Neural cell (in vitro differentiated cells): ENCODE data around the gene NEU2. TPM values are rescaled to one million over a fixed set of nuclear protein-coding genes. Genes with fewer than 3 reads are reported as not detected.

Experiments used
- H2AFZ ChIP-seq: fragments of 200-600, 300-800 bp; sonication (generic), shearing (Covaris generic); 2 replicates; pipeline ENCODE4 v1.6.0; 2014; ENCODE audit warnings: low read depth, mild to moderate bottlenecking, antibody characterized with exemption, low read length, moderate library complexity
- H3F3A ChIP-seq: fragments of 200-600 bp; shearing (Covaris generic); 2 replicates; pipeline ENCODE4 v1.6.1; 2016; ENCODE audit warnings: mild to moderate bottlenecking, moderate library complexity, mixed read lengths, antibody characterized with exemption, low read length; ENCODE audit not compliant: insufficient read depth, poor library complexity, severe bottlenecking
- H3K27ac ChIP-seq: fragments of 200-600, 300-800 bp; sonication (generic), shearing (Covaris generic); 2 replicates; pipeline ENCODE4 v1.5.1; 2014; ENCODE audit warnings: mild to moderate bottlenecking, low read length, moderate library complexity
- H3K27me3 ChIP-seq: fragments of 300-800, 200-600 bp; sonication (generic), shearing (Covaris generic); 2 replicates; pipeline ENCODE4 v1.6.0; 2014; ENCODE audit warnings: mild to moderate bottlenecking, low read depth, low read length, moderate library complexity; ENCODE audit not compliant: insufficient read depth
- H3K36me3 ChIP-seq: fragments of 300-800, 200-600 bp; sonication (generic), shearing (Covaris generic); 2 replicates; pipeline ENCODE4 v1.5.1; 2014; ENCODE audit warnings: mild to moderate bottlenecking, antibody characterized with exemption, low read length, moderate library complexity; ENCODE audit not compliant: insufficient read depth
- H3K4me2 ChIP-seq: fragments of 300-800, 200-600 bp; sonication (generic), shearing (Covaris generic); 2 replicates; pipeline ENCODE4 v1.6.0; 2014; ENCODE audit warnings: mild to moderate bottlenecking, low read length
- H3K4me3 ChIP-seq: fragments of 300-800, 200-600 bp; sonication (generic), shearing (Covaris generic); 2 replicates; pipeline ENCODE4 v1.5.1; 2014; ENCODE audit warnings: mild to moderate bottlenecking, low read length, moderate library complexity
- H3K79me2 ChIP-seq: fragments of 200-600 bp; shearing (Covaris generic); replicated peaks from 2 replicates; pipeline ENCODE4 v1.6.0; 2014; ENCODE audit warnings: mild to moderate bottlenecking, low read length, moderate library complexity; ENCODE audit not compliant: insufficient read depth
- H3K9ac ChIP-seq: fragments of 300-800, 200-600 bp; sonication (generic), shearing (Covaris generic); 2 replicates; pipeline ENCODE4 v1.6.1; 2016; ENCODE audit warnings: mild to moderate bottlenecking, low read length, mixed read lengths
- H3K9me2 ChIP-seq: fragments of 200-600 bp; shearing (Covaris generic); 2 replicates; pipeline ENCODE4 v1.6.1; 2016; ENCODE audit warnings: mild to moderate bottlenecking, low read length, mixed read lengths; ENCODE audit not compliant: insufficient read depth
- H3K9me3 ChIP-seq: fragments of 200-600, 300-800 bp; sonication (generic), shearing (Covaris generic); 2 replicates; pipeline ENCODE4 v1.6.1; 2016; ENCODE audit warnings: mild to moderate bottlenecking, mixed run types, low read length, moderate library complexity, mixed read lengths
- H4K20me1 ChIP-seq: fragments of 200-600 bp; shearing (Covaris generic); 2 replicates; pipeline ENCODE4 v1.6.1; 2016; ENCODE audit warnings: mild to moderate bottlenecking, mixed run types; ENCODE audit not compliant: insufficient read depth
- CTCF ChIP-seq: fragments of 450-650 bp; IDR thresholded peaks from 2 replicates; pipeline ENCODE4 v1.5.1; 2014; ENCODE audit warnings: antibody characterized with exemption, mild to moderate bottlenecking, moderate library complexity; ENCODE audit not compliant: poor library complexity, severe bottlenecking
- EP300 ChIP-seq: fragments of 450-650 bp; conservative IDR thresholded peaks from 2 replicates; pipeline ENCODE4 v1.6.1; 2014; ENCODE audit warnings: antibody characterized with exemption, mild to moderate bottlenecking, moderate library complexity; ENCODE audit not compliant: poor library complexity, severe bottlenecking
- EZH2 ChIP-seq: fragments of 200-600, 300-800 bp; shearing (Covaris generic), sonication (generic); IDR thresholded peaks from 2 replicates; pipeline ENCODE4 v1.6.1; 2014; ENCODE audit warnings: antibody characterized with exemption, low read length, borderline replicate concordance, mild to moderate bottlenecking; ENCODE audit not compliant: insufficient read depth, poor library complexity, severe bottlenecking
- MXI1 ChIP-seq: fragments of 450-650 bp; conservative IDR thresholded peaks from 2 replicates; pipeline ENCODE4 v1.6.1; 2014; ENCODE audit warnings: antibody characterized with exemption, mild to moderate bottlenecking; ENCODE audit not compliant: poor library complexity, severe bottlenecking
- POLR2AphosphoS5 ChIP-seq: IDR thresholded peaks from 2 replicates; pipeline ENCODE4 v1.6.1; 2012
- RAD21 ChIP-seq: fragments of 450-650 bp; conservative IDR thresholded peaks from 2 replicates; pipeline ENCODE4 v1.6.1; 2014; ENCODE audit warnings: antibody characterized with exemption, mild to moderate bottlenecking, moderate library complexity
- REST ChIP-seq: IDR thresholded peaks from 2 replicates; pipeline ENCODE4 v1.6.1; 2012; ENCODE audit warnings: borderline replicate concordance
- SMC3 ChIP-seq: fragments of 450-650 bp; conservative IDR thresholded peaks from 2 replicates; pipeline ENCODE4 v1.6.1; 2014; ENCODE audit warnings: antibody characterized with exemption, mild to moderate bottlenecking, moderate library complexity; ENCODE audit not compliant: poor library complexity
- TAF1 ChIP-seq: IDR thresholded peaks from 2 replicates; pipeline ENCODE4 v1.6.1; 2012; ENCODE audit warnings: low read depth
- polyA plus RNA-seq: library from polyadenylated mRNA; depleted of rRNA; stranded (reverse); fragments of >200 nt; gene quantifications from 2 replicates; pipeline ENCODE4 v1.2.3, GENCODE V29; 2014

The NEU2 gene
- polyA plus RNA-seq, 1 donor from 2014 or later = not detected

- Histone ChIP-seq H2AFZ (no peak overlapping the region), H3K79me2 (no peaks in the 10 kb centered on the region), H4K20me1 (no peaks in the 10 kb centered on the region), H3K36me3 (no peaks in the 10 kb centered on the region), H3K4me3 (no peak overlapping the region), H3K27me3 (no peaks in the 10 kb centered on the region), H3K4me2 (no peak overlapping the region), H3K9ac (no peak overlapping the region), H3K9me3 (no peaks in the 10 kb centered on the region), H3F3A (no peaks in the 10 kb centered on the region), H3K27ac (no peak overlapping the region), H3K9me2 (no peaks in the 10 kb centered on the region)
- TF ChIP-seq CTCF = no peak
- no peak for TF ChIP-seq EP300
- no peak for TF ChIP-seq MXI1
- no peak for TF ChIP-seq EZH2
- TF ChIP-seq TAF1 = no peak
- no peak for TF ChIP-seq SMC3
- TF ChIP-seq REST = no peak
- no peak for TF ChIP-seq RAD21
- no peak for TF ChIP-seq POLR2AphosphoS5
These were observed 49.9 kb downstream of the NEU2 start for GRCh38 chr2:233082222-233082930.

DNA sequence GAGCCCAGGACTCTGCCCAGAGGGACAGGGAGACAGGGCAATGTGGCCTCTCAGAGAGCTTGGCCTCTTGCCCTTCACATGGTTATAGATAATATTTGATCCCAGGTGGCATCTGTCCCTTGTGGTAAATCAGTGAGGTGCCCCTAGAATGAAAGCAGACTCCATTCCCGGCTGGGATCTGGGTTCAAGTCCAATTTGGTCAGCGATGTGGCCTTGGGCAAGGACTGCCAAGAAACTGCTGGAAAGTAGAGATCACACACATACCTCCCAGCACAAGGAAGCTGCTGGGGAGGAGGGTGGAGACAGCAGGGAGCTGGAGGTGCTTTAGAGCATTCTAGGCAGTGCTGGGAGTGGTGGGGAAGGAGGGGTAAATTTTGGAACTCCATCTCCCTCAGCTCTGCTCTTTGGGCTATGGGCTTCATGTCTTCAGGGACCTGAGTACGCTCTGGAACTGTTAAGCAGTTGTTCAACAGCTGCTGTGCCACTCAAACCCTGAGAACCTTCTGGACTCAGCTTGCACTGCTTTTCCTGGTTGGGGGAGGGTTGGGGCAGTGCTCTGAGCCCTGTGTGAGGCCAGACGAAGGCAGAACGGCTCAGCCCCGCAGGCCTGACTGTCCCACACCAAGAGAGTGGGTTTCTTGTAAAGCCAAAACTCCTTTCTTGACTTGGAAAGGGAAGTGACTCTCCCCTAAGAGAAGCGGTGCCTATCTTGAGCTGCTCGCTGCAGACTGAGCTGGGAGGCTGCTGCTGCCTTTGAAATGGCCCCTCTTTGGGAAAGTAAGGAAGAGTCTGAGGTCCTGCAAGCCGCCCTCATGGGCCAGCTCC is 50.7 kb downstream of the NEU2 start:
- Histone ChIP-seq H4K20me1 (no peaks in the 10 kb centered on the region), H3F3A (no peaks in the 10 kb centered on the region), H3K4me3 (no peak overlapping the region), H3K9me3 (no peaks in the 10 kb centered on the region), H2AFZ (no peak overlapping the region), H3K9ac (no peak overlapping the region), H3K79me2 (no peaks in the 10 kb centered on the region), H3K4me2 (no peak overlapping the region), H3K27me3 (no peaks in the 10 kb centered on the region), H3K9me2 (no peaks in the 10 kb centered on the region), H3K36me3 (no peaks in the 10 kb centered on the region), H3K27ac (no peak overlapping the region)
- TF ChIP-seq POLR2AphosphoS5 (no peak), MXI1 (no peak), TAF1 (no peak), EZH2 (no peak), SMC3 (no peak), REST (no peak), CTCF (no peak), RAD21 (no peak), EP300 (no peak)
